Measurements from ENCODE around the gene CCDC63.

DNA sequence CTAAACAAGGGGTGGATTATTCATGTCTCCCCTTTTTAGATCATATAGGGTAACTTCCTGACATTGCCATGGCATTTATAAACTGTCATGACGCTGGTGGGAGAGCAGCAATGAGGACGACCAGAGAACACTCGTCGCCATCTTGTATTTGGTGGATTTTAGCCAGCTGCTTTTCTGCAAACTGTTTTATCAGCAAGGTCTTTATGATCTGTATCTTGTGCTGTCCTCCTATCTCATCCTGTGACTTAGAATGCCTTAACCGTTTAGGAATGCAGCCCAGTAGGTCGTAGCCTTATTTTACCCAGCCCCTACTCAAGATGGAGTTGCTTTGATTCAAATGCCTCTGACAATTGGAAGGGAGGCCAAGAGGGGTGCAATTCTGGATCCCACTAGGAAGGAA is 5.8 kb upstream of the CCDC63 start:
- TF ChIP-seq CTCF (IDR thresholded peaks at IDR 0.05), result no peak
- TF ChIP-seq POLR2A (IDR thresholded peaks at IDR 0.05), result no peak
